GM23338 (cell line): ENCODE measurements around the gene ZDHHC8. TPM values are rescaled to one million over a fixed set of nuclear protein-coding genes. Genes with fewer than 3 reads are reported as not detected.

Experiments
- ATAC-seq: fragments of 200-7000 bp; cut with Tn5 transposase; 3 replicates; pipeline ENCODE4 v1.9.1; 2020
- DNase-seq: peaks from one replicate; pipeline ENCODE4 v3.0.0-alpha.2; 2015; ENCODE audit warnings: low spot score
- H2AFZ ChIP-seq: fragments of 200-600 bp; sonication (generic); 2 replicates; pipeline ENCODE4 v1.8.0; 2016; ENCODE audit warnings: antibody characterized with exemption, mild to moderate bottlenecking, moderate library complexity
- H3F3A ChIP-seq: fragments of 200-600 bp; sonication (generic); replicated peaks from 2 replicates; pipeline ENCODE4 v1.8.0; 2017; ENCODE audit warnings: antibody characterized with exemption, mixed run types, low read depth
- H3K27ac ChIP-seq: fragments of 200-600 bp; sonication (generic); 2 replicates; pipeline ENCODE4 v1.6.1; 2016; ENCODE audit warnings: low read depth
- H3K27me3 ChIP-seq: fragments of 200-600 bp; sonication (generic); 2 replicates; pipeline ENCODE4 v1.8.0; 2016; ENCODE audit warnings: mild to moderate bottlenecking, mixed run types, moderate library complexity; ENCODE audit not compliant: insufficient read depth
- H3K36me3 ChIP-seq: fragments of 200-600 bp; sonication (generic); 2 replicates; pipeline ENCODE4 v1.8.0; 2016; ENCODE audit warnings: mild to moderate bottlenecking; ENCODE audit not compliant: insufficient read depth
- H3K4me1 ChIP-seq: fragments of 200-600 bp; sonication (generic); 2 replicates; pipeline ENCODE4 v1.8.0; 2016; ENCODE audit warnings: mild to moderate bottlenecking, moderate library complexity; ENCODE audit not compliant: insufficient read depth
- H3K4me2 ChIP-seq: fragments of 200-600 bp; sonication (generic); 2 replicates; pipeline ENCODE4 v1.7.1; 2017; ENCODE audit warnings: mixed run types
- H3K4me3 ChIP-seq: fragments of 200-600 bp; sonication (generic); 2 replicates; pipeline ENCODE4 v1.6.1; 2016; ENCODE audit warnings: mixed run types
- H3K79me2 ChIP-seq: fragments of 200-600 bp; sonication (generic); replicated peaks from 2 replicates; pipeline ENCODE4 v1.8.0; 2017; ENCODE audit warnings: mild to moderate bottlenecking; ENCODE audit not compliant: insufficient read depth
- H3K9me2 ChIP-seq: fragments of 200-600 bp; sonication (generic); 2 replicates; pipeline ENCODE4 v1.8.0; 2017; ENCODE audit not compliant: insufficient read depth
- H4K20me1 ChIP-seq: fragments of 200-600 bp; sonication (generic); replicated peaks from 2 replicates; pipeline ENCODE4 v1.8.0; 2017; ENCODE audit warnings: mild to moderate bottlenecking; ENCODE audit not compliant: insufficient read depth
- H3K27ac Mint-ChIP-seq: 2 replicates; pipeline ENCODE4 v1.8.0; 2020; ENCODE audit warnings: inconsistent platforms, mild to moderate bottlenecking, moderate library complexity, mixed read lengths
- H3K27me3 Mint-ChIP-seq: 3 replicates; pipeline ENCODE4 v1.8.0; 2022; ENCODE audit warnings: low read depth, mild to moderate bottlenecking, moderate library complexity, mixed read lengths, inconsistent platforms; ENCODE audit not compliant: insufficient read depth, poor library complexity
- H3K36me3 Mint-ChIP-seq: 3 replicates; pipeline ENCODE4 v1.8.0; 2021; ENCODE audit warnings: low read depth, mild to moderate bottlenecking, inconsistent platforms, moderate library complexity, mixed read lengths
- H3K4me1 Mint-ChIP-seq: 3 replicates; pipeline ENCODE4 v1.8.0; 2020; ENCODE audit warnings: mild to moderate bottlenecking, inconsistent platforms, mixed read lengths
- H3K4me3 Mint-ChIP-seq: 3 replicates; pipeline ENCODE4 v1.8.0; 2021; ENCODE audit warnings: moderate library complexity, mild to moderate bottlenecking, inconsistent platforms, mixed read lengths
- H3K9me3 Mint-ChIP-seq: 3 replicates; pipeline ENCODE4 v1.8.0; 2020; ENCODE audit warnings: moderate library complexity, mild to moderate bottlenecking, inconsistent platforms, mixed read lengths
- CREB1 ChIP-seq: fragments of 250-450 bp; sonication (Bioruptor Pico); IDR thresholded peaks from 2 replicates; pipeline ENCODE4 v1.5.0; 2020; ENCODE audit warnings: low read depth, mild to moderate bottlenecking, moderate library complexity
- EZH2 ChIP-seq: fragments of 200-600 bp; sonication (generic); IDR thresholded peaks from one replicate; pipeline ENCODE4 v1.8.0; 2017; ENCODE audit warnings: antibody characterized with exemption, mild to moderate bottlenecking, low read depth; ENCODE audit not compliant: unreplicated experiment
- EZH2phosphoT487 ChIP-seq: fragments of 200-600 bp; sonication (generic); IDR thresholded peaks from one replicate; pipeline ENCODE4 v1.8.1; 2018; ENCODE audit warnings: antibody characterized with exemption; ENCODE audit not compliant: unreplicated experiment
- JUNB ChIP-seq: IDR thresholded peaks from one replicate; pipeline ENCODE4 v1.6.1; 2016; ENCODE audit warnings: antibody characterized with exemption; ENCODE audit not compliant: unreplicated experiment
- NANOG ChIP-seq: IDR thresholded peaks from 2 replicates; pipeline ENCODE4 v1.6.1; 2016; ENCODE audit warnings: antibody characterized with exemption, borderline replicate concordance
- POLR2AphosphoS5 ChIP-seq: IDR thresholded peaks from 2 replicates; pipeline ENCODE4 v1.6.1; 2016; ENCODE audit warnings: antibody characterized with exemption, low read depth
- STAT1 ChIP-seq: IDR thresholded peaks from one replicate; pipeline ENCODE4 v1.6.1; 2016; ENCODE audit warnings: antibody characterized with exemption; ENCODE audit not compliant: unreplicated experiment
- ZNF114 ChIP-seq: fragments of 250-450 bp; sonication (Bioruptor Pico); IDR thresholded peaks from 2 replicates; pipeline ENCODE4 v1.5.0; 2020; ENCODE audit warnings: mild to moderate bottlenecking, moderate library complexity
- ZNF331 ChIP-seq: fragments of 250-450 bp; sonication (Bioruptor Pico); IDR thresholded peaks from 2 replicates; pipeline ENCODE4 v1.5.0; 2020; ENCODE audit warnings: low read depth, mild to moderate bottlenecking, moderate library complexity
- ZNF462 ChIP-seq: fragments of 250-450 bp; sonication (Bioruptor Pico); IDR thresholded peaks from 2 replicates; pipeline ENCODE4 v1.5.0; 2020; ENCODE audit warnings: mild to moderate bottlenecking, moderate library complexity
- polyA plus RNA-seq: library from polyadenylated mRNA; unstranded; fragments of >200 nt; fragmentation: Nextera tagmentation; extraction: Ambion mirVana; gene quantifications from 2 replicates; pipeline ENCODE4 v1.2.1, GENCODE V29; 2016
- total RNA-seq: library from RNA; depleted of rRNA; stranded (reverse); fragments of >200 nt; shearing (Covaris generic); gene quantifications from 2 replicates; pipeline ENCODE4 v1.2.3, GENCODE V29; 2014
- TF ChIP-seq, protein P1 (sequence below): IDR thresholded peaks from one replicate; pipeline ENCODE4 v1.6.1; 2018; ENCODE audit warnings: antibody characterized with exemption; ENCODE audit not compliant: unreplicated experiment
- TF ChIP-seq, protein P2 (sequence below), 2 experiments: fragments of 200-600 bp in 1 of 2; sonication (generic) in 1 of 2; conservative IDR thresholded peaks; 2 replicates each; pipeline versions ENCODE4 v1.5.1 to v1.6.1; 2016 to 2017; ENCODE audit warnings: antibody characterized with exemption in 2 of 2, low read depth in 2 of 2, mild to moderate bottlenecking in 2 of 2, moderate library complexity in 1 of 2
- TF ChIP-seq, protein P3 (sequence below): IDR thresholded peaks from 2 replicates; pipeline ENCODE4 v1.6.1; 2016; ENCODE audit warnings: antibody characterized with exemption

ZDHHC8 gene
- total and polyA plus RNA-seq, 2 experiments from 2014 or later, result 13.7 to 47.6 TPM

DNA sequence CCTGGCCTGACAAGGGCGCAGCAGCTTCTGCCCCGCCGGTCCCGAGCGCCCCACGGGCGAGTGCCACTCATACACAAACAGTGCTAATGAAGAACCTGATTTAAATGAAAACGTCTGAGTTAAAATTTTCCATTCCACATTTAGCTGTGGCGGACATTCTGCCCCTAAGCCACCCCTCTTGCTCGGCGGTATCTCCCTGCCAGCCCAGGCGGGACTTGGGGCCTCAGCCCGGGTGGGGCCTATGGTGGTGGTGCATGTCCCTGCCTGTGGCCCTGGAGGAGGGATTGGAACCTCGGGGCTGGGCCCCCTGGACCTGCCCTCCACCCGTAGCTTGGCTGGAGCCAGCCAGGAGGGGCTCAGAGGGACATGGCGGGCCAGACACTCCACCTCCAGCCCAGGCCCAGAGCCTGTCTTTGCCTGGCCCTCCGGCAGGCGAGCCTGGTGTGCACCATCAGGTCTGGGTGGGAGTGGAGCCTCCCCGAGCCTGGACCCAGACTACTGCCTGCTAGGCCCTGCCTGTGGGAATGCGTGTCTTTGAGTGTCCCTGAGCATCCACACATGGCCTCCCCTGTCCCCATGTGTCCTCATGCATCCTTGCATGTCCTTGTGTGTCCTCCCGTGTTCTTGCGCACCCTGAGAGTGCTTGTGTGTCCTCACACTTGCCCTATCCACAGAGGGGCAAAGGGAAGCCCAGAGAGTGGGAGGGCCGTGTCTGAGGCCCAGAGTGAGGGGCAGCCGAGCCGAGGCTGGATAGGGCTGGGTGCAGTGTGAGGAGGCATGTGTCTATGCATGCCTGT, 4.4 kb downstream of the ZDHHC8 start:
- no peak overlapping the region for H3K4me2 ChIP-seq
- no peaks in the 10 kb centered on the region; the same call in 1 of the 2 replicates for H3K4me1 ChIP-seq
- H3K36me3 ChIP-seq, result no peaks in the 10 kb centered on the region
- no peaks in the 10 kb centered on the region for H3K36me3 Mint-ChIP-seq
- TF ChIP-seq, protein P1, sequence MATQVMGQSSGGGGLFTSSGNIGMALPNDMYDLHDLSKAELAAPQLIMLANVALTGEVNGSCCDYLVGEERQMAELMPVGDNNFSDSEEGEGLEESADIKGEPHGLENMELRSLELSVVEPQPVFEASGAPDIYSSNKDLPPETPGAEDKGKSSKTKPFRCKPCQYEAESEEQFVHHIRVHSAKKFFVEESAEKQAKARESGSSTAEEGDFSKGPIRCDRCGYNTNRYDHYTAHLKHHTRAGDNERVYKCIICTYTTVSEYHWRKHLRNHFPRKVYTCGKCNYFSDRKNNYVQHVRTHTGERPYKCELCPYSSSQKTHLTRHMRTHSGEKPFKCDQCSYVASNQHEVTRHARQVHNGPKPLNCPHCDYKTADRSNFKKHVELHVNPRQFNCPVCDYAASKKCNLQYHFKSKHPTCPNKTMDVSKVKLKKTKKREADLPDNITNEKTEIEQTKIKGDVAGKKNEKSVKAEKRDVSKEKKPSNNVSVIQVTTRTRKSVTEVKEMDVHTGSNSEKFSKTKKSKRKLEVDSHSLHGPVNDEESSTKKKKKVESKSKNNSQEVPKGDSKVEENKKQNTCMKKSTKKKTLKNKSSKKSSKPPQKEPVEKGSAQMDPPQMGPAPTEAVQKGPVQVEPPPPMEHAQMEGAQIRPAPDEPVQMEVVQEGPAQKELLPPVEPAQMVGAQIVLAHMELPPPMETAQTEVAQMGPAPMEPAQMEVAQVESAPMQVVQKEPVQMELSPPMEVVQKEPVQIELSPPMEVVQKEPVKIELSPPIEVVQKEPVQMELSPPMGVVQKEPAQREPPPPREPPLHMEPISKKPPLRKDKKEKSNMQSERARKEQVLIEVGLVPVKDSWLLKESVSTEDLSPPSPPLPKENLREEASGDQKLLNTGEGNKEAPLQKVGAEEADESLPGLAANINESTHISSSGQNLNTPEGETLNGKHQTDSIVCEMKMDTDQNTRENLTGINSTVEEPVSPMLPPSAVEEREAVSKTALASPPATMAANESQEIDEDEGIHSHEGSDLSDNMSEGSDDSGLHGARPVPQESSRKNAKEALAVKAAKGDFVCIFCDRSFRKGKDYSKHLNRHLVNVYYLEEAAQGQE, result no peak
- no peak for TF ChIP-seq NANOG
- TF ChIP-seq EZH2, result no peak
- no peak for TF ChIP-seq EZH2phosphoT487
- no peak for TF ChIP-seq STAT1
- TF ChIP-seq ZNF114, result no peak
- TF ChIP-seq, protein P2, sequence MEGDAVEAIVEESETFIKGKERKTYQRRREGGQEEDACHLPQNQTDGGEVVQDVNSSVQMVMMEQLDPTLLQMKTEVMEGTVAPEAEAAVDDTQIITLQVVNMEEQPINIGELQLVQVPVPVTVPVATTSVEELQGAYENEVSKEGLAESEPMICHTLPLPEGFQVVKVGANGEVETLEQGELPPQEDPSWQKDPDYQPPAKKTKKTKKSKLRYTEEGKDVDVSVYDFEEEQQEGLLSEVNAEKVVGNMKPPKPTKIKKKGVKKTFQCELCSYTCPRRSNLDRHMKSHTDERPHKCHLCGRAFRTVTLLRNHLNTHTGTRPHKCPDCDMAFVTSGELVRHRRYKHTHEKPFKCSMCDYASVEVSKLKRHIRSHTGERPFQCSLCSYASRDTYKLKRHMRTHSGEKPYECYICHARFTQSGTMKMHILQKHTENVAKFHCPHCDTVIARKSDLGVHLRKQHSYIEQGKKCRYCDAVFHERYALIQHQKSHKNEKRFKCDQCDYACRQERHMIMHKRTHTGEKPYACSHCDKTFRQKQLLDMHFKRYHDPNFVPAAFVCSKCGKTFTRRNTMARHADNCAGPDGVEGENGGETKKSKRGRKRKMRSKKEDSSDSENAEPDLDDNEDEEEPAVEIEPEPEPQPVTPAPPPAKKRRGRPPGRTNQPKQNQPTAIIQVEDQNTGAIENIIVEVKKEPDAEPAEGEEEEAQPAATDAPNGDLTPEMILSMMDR (conservative IDR thresholded peaks at IDR 0.05; ENCODE audit: low read depth in 2 of 2), result no peak
- TF ChIP-seq ZNF462 (CRISPR knock-in tag), result no peak
- TF ChIP-seq, protein P3, sequence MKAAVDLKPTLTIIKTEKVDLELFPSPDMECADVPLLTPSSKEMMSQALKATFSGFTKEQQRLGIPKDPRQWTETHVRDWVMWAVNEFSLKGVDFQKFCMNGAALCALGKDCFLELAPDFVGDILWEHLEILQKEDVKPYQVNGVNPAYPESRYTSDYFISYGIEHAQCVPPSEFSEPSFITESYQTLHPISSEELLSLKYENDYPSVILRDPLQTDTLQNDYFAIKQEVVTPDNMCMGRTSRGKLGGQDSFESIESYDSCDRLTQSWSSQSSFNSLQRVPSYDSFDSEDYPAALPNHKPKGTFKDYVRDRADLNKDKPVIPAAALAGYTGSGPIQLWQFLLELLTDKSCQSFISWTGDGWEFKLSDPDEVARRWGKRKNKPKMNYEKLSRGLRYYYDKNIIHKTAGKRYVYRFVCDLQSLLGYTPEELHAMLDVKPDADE, result no peak
- TF ChIP-seq CREB1 (CRISPR knock-in tag), result no peak
- no peak for TF ChIP-seq POLR2AphosphoS5
- no peak for TF ChIP-seq ZNF331 (CRISPR knock-in tag)
- no peak for TF ChIP-seq JUNB
- no peak overlapping the region for H2AFZ ChIP-seq
- no peaks in the 10 kb centered on the region for H3F3A ChIP-seq
- no peaks in the 10 kb centered on the region; the same call in 1 of the 2 replicates for H4K20me1 ChIP-seq
- peaks cover 35% of the 10 kb centered on the region for H3K79me2 ChIP-seq
- ATAC-seq (no peak), DNase-seq (no peak)
- H3K27me3 ChIP-seq, result no peaks in the 10 kb centered on the region
- H3K9me2 ChIP-seq, result no peaks in the 10 kb centered on the region
- no peak overlapping the region for H3K27ac ChIP-seq
- no peak overlapping the region for H3K27ac Mint-ChIP-seq
- H3K4me3 ChIP-seq, result no peak overlapping the region
- no peaks in the 10 kb centered on the region for H3K9me3 Mint-ChIP-seq
- H3K4me3 Mint-ChIP-seq, result no peak overlapping the region
- H3K27me3 Mint-ChIP-seq, result peaks cover 14% of the 10 kb centered on the region
- H3K4me1 Mint-ChIP-seq, result peaks cover 2% of the 10 kb centered on the region; the same call in 1 of the 3 replicates
